ENCODE measurements around the gene HCFC1R1.
A peak's percentile ranks its signal among the peaks of the same experiment; 100 is the strongest.

The HCFC1R1 gene

GRCh38 chr16:3001316-3001715 is 22.4 kb downstream of the HCFC1R1 start:
- no peak for DNase-seq (ENCODE audit: low read depth in 2 of 2)

- DNase-seq (ENCODE audit: low read depth in 2 of 2), result no peak
These were observed 23.2 kb downstream of the HCFC1R1 start for GRCh38 chr16:3000540-3000939.

GRCh38 chr16:2999929-3000328 is 23.8 kb downstream of the HCFC1R1 start:
- DNase-seq (ENCODE audit: low read depth in 2 of 2), result no peak

- DNase-seq (ENCODE audit: low read depth in 2 of 2), result no peak
These were observed 27.4 kb downstream of the HCFC1R1 start for GRCh38 chr16:2996298-2996697.

- no peak for DNase-seq (ENCODE audit: low read depth in 2 of 2)
These were observed 31.2 kb downstream of the HCFC1R1 start for GRCh38 chr16:2992383-2993081.

GRCh38 chr16:2991566-2992261 is 32.0 kb downstream of the HCFC1R1 start:
- DNase-seq (ENCODE audit: low read depth in 2 of 2), result no peak

- no peak for DNase-seq (ENCODE audit: low read depth in 2 of 2)
These were observed 32.9 kb downstream of the HCFC1R1 start for GRCh38 chr16:2990891-2991290.

GRCh38 chr16:2988590-2989099 is 35.1 kb downstream of the HCFC1R1 start:
- no peak for DNase-seq (ENCODE audit: low read depth in 2 of 2)

GRCh38 chr16:2987833-2988232 is 35.9 kb downstream of the HCFC1R1 start:
- no peak for DNase-seq (ENCODE audit: low read depth in 2 of 2)

GRCh38 chr16:2987286-2987685 is 36.5 kb downstream of the HCFC1R1 start:
- no peak for DNase-seq (ENCODE audit: low read depth in 2 of 2)

- DNase-seq (ENCODE audit: low read depth in 2 of 2), result no peak
These were observed 37.0 kb downstream of the HCFC1R1 start for GRCh38 chr16:2986623-2987188.

GRCh38 chr16:2985893-2986355 is 37.8 kb downstream of the HCFC1R1 start:
- DNase-seq (ENCODE audit: low read depth in 2 of 2), result no peak

- no peak for DNase-seq (ENCODE audit: low read depth in 2 of 2)
These were observed 38.3 kb downstream of the HCFC1R1 start for GRCh38 chr16:2985462-2985861.

GRCh38 chr16:2983706-2984136 is 40.0 kb downstream of the HCFC1R1 start:
- peak; percentile 66 to 79 for DNase-seq (ENCODE audit: low read depth in 2 of 2)

GRCh38 chr16:2982402-2982801 is 41.3 kb downstream of the HCFC1R1 start:
- no peak for DNase-seq (ENCODE audit: low read depth in 2 of 2)

- DNase-seq (ENCODE audit: low read depth in 2 of 2), result no peak
These were observed 41.9 kb downstream of the HCFC1R1 start for GRCh38 chr16:2981899-2982250.

- DNase-seq (ENCODE audit: low read depth in 2 of 2), result no peak
These were observed 42.4 kb downstream of the HCFC1R1 start for GRCh38 chr16:2981177-2981898.

GRCh38 chr16:2980227-2981176 is 43.2 kb downstream of the HCFC1R1 start, which contains the start of gene PKMYT1:
Gene PKMYT1 (minus strand): TSS chr16:2980446. CDS start chr16:2979657, 789 bp downstream.
- DNase-seq (ENCODE audit: low read depth in 2 of 2), result peak; percentile 94

GRCh38 chr16:2979669-2980226 is 44.0 kb downstream of the HCFC1R1 start:
- no peak for DNase-seq (ENCODE audit: low read depth in 2 of 2)

- no peak for DNase-seq (ENCODE audit: low read depth in 2 of 2)
These were observed 46.3 kb downstream of the HCFC1R1 start for GRCh38 chr16:2977440-2977839.

- DNase-seq (ENCODE audit: low read depth in 2 of 2), result no peak
These were observed 47.1 kb downstream of the HCFC1R1 start for GRCh38 chr16:2976673-2977072.
